Measurements from ENCODE around the gene UNCX.
"Not testable (repeated sequence)": the region's sequence is repeated elsewhere in the genome, so short reads cannot be mapped to it uniquely, and the experiment has no call there.

- TF ChIP-seq, protein P1, sequence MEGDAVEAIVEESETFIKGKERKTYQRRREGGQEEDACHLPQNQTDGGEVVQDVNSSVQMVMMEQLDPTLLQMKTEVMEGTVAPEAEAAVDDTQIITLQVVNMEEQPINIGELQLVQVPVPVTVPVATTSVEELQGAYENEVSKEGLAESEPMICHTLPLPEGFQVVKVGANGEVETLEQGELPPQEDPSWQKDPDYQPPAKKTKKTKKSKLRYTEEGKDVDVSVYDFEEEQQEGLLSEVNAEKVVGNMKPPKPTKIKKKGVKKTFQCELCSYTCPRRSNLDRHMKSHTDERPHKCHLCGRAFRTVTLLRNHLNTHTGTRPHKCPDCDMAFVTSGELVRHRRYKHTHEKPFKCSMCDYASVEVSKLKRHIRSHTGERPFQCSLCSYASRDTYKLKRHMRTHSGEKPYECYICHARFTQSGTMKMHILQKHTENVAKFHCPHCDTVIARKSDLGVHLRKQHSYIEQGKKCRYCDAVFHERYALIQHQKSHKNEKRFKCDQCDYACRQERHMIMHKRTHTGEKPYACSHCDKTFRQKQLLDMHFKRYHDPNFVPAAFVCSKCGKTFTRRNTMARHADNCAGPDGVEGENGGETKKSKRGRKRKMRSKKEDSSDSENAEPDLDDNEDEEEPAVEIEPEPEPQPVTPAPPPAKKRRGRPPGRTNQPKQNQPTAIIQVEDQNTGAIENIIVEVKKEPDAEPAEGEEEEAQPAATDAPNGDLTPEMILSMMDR (IDR thresholded peaks at IDR 0.05; ENCODE audit: poor library complexity): not testable (repeated sequence)
- not testable (repeated sequence) for TF ChIP-seq EZH2phosphoT487 (IDR thresholded peaks at IDR 0.05; ENCODE audit: low read depth, severe bottlenecking, unreplicated experiment); EZH2 (IDR thresholded peaks at IDR 0.05; ENCODE audit: borderline replicate concordance)
Observed at GRCh38 chr7:1279895-1280294, 47.2 kb downstream of the UNCX start.

All from hepatocyte (in vitro differentiated cells).